Measurements from ENCODE around the gene UNK.

- TF ChIP-seq TOX (CRISPR knock-in tag; IDR thresholded peaks at IDR 0.05; ENCODE audit: borderline replicate concordance) = no peak
- no peak for TF ChIP-seq ZNF70 (CRISPR knock-in tag; IDR thresholded peaks at IDR 0.05)
- TF ChIP-seq ARNTL (CRISPR knock-in tag; IDR thresholded peaks at IDR 0.05; ENCODE audit: borderline replicate concordance, low read depth) = no peak
- TF ChIP-seq PATZ1 (CRISPR knock-in tag; IDR thresholded peaks at IDR 0.05; ENCODE audit: borderline replicate concordance) = no peak
- no peak for TF ChIP-seq ZFP3 (CRISPR knock-in tag; IDR thresholded peaks at IDR 0.05)
- TF ChIP-seq RARB (CRISPR knock-in tag; IDR thresholded peaks at IDR 0.05) = no peak
- no peak for TF ChIP-seq ZNF565 (CRISPR knock-in tag; conservative IDR thresholded peaks at IDR 0.05; ENCODE audit: low read depth)
- TF ChIP-seq POU6F1 (CRISPR knock-in tag; IDR thresholded peaks at IDR 0.05; ENCODE audit: borderline replicate concordance, low read depth) = no peak
- TF ChIP-seq ZNF8 (CRISPR knock-in tag; IDR thresholded peaks at IDR 0.05) = no peak
- TF ChIP-seq ZFP30 (CRISPR knock-in tag; IDR thresholded peaks at IDR 0.05) = no peak
- TF ChIP-seq CSRNP3 (CRISPR knock-in tag; IDR thresholded peaks at IDR 0.05) = no peak
- TF ChIP-seq PPARA (CRISPR knock-in tag; IDR thresholded peaks at IDR 0.05; ENCODE audit: borderline replicate concordance) = no peak
Observed at GRCh38 chr17:75752405-75752709, 32.2 kb upstream of the UNK start.

All from SK-N-SH treated with all-trans-retinoic acid at 6 μM for 48 hours (cell line).